ENCODE data around the gene SLC25A48. TPM values are rescaled to one million over a fixed set of nuclear protein-coding genes. Genes with fewer than 3 reads are reported as not detected.
A peak's percentile ranks its signal among the peaks of the same experiment; 100 is the strongest.

Gene SLC25A48
- total RNA-seq, 1 donor: not detected

DNA sequence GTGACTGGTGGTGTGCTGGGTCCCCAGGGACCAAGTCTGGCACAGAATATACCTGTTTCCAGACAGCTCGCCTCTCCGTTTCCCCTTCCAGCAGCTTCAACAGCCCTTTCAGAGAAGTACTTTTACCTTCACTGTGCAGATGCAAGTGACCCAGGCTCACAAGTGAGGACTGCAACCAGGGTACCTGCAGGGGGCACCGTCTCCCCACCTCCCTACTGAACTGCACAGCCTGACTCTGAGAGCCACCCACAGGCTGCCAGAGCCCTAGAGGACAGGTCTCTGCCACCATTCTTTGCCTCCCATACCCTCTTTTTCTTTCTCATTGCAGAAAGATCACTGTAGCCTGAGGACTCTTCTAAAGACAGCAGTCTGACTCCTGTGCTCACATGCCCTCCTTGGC lies 45.8 kb downstream of the SLC25A48 start:
- Histone ChIP-seq H3K9me3 (ENCODE audit: low read depth, low read length) (no peaks in the 10 kb centered on the region), H3K4me2 (ENCODE audit: insufficient read depth, low read length) (no peak overlapping the region), H3K4me1 (ENCODE audit: insufficient read depth, low read length) (no peaks in the 10 kb centered on the region), H3K79me2 (ENCODE audit: insufficient read depth, low read length) (no peaks in the 10 kb centered on the region), H3K27me3 (ENCODE audit: insufficient read depth, low read length) (peaks cover 27% of the 10 kb centered on the region), H4K20me1 (ENCODE audit: insufficient read depth, low read length) (no peaks in the 10 kb centered on the region), H3K27ac (ENCODE audit: low read depth, low read length) (no peak overlapping the region), H3K36me3 (ENCODE audit: insufficient read depth, low read length) (no peaks in the 10 kb centered on the region), H3K4me3 (ENCODE audit: insufficient read depth, low read length) (no peak overlapping the region), H2AFZ (ENCODE audit: low read length) (no peak overlapping the region)
- peak; percentile 73 for DNase-seq (ENCODE audit: insufficient read length, low spot score, missing footprints)
- TF ChIP-seq, protein P1, sequence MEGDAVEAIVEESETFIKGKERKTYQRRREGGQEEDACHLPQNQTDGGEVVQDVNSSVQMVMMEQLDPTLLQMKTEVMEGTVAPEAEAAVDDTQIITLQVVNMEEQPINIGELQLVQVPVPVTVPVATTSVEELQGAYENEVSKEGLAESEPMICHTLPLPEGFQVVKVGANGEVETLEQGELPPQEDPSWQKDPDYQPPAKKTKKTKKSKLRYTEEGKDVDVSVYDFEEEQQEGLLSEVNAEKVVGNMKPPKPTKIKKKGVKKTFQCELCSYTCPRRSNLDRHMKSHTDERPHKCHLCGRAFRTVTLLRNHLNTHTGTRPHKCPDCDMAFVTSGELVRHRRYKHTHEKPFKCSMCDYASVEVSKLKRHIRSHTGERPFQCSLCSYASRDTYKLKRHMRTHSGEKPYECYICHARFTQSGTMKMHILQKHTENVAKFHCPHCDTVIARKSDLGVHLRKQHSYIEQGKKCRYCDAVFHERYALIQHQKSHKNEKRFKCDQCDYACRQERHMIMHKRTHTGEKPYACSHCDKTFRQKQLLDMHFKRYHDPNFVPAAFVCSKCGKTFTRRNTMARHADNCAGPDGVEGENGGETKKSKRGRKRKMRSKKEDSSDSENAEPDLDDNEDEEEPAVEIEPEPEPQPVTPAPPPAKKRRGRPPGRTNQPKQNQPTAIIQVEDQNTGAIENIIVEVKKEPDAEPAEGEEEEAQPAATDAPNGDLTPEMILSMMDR (IDR thresholded peaks at IDR 0.05; ENCODE audit: extremely low read depth, low read depth, low read length): peak; percentile 28

DNA sequence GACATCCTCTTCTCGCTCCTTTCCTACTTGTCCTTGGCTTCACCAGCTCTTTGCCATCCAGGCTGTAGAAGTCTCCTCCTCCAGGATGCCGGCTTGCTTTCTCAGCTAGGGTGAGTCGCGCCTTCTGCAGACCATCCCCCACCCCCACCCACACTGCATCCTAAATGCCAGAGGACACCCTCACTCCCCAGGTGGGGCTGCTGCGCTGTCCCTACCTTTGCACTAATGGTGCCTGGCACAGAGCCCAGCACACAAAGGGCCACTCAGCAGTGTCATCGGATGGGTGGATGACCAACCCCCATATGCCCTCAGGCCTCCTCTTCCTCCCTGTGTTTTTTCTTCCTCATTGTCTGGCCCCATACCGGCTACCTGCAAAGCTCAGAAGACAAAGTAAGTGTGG lies 46.3 kb downstream of the SLC25A48 start:
- TF ChIP-seq, protein P1 (IDR thresholded peaks at IDR 0.05; ENCODE audit: extremely low read depth, low read depth, low read length): no peak
- Histone ChIP-seq H3K79me2 (ENCODE audit: insufficient read depth, low read length) (no peaks in the 10 kb centered on the region), H2AFZ (ENCODE audit: low read length) (no peak overlapping the region), H3K4me2 (ENCODE audit: insufficient read depth, low read length) (no peak overlapping the region), H3K4me1 (ENCODE audit: insufficient read depth, low read length) (no peaks in the 10 kb centered on the region), H4K20me1 (ENCODE audit: insufficient read depth, low read length) (no peaks in the 10 kb centered on the region), H3K27me3 (ENCODE audit: insufficient read depth, low read length) (peaks cover 24% of the 10 kb centered on the region), H3K27ac (ENCODE audit: low read depth, low read length) (no peak overlapping the region), H3K4me3 (ENCODE audit: insufficient read depth, low read length) (no peak overlapping the region), H3K9me3 (ENCODE audit: low read depth, low read length) (no peaks in the 10 kb centered on the region), H3K36me3 (ENCODE audit: insufficient read depth, low read length) (no peaks in the 10 kb centered on the region)
- DNase-seq (ENCODE audit: insufficient read length, low spot score, missing footprints): peak; percentile 68

DNA sequence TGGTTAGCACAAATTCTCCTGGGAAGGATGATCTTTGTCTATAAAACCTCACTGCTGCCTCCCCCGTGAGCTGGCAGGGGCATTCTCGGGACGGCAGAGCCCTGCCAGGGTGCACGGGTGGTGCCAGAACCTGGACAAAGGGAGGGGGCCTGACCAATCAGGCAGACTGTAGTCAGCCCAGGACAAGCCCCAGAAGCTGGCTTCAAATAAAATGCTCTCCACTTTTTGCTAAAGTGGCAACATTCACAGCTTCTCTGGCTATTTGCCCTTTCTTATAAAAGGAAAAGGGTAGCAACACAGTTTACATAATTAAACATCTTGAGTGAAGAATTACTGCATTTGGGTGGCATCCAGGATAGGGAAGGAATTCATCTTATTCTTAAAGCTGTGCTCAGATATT lies 46.8 kb downstream of the SLC25A48 start:
- Histone ChIP-seq H3K79me2 (ENCODE audit: insufficient read depth, low read length) (no peaks in the 10 kb centered on the region), H3K27me3 (ENCODE audit: insufficient read depth, low read length) (peaks cover 24% of the 10 kb centered on the region)

DNA sequence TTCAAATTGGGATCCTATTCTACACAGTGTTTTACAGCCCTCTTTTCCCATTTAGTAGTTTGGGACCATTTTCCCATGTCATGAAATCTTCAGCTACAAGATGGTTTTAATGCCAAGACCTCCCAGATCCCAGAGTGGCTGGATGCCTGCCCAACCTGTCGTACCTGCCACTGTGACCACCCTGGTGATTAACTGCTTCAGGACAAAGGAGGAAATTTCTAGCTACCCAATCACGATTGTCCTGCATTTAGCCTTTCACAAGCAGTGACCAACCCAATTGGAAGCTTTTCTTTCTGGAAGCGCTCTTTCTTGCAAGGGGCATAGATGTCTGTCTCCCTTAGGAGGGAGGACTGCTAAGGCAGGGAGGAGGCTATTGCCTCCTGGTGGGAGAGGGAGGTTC lies 47.4 kb downstream of the SLC25A48 start:
- Histone ChIP-seq H3K4me3 (ENCODE audit: insufficient read depth, low read length) (no peak overlapping the region), H3K4me1 (ENCODE audit: insufficient read depth, low read length) (no peaks in the 10 kb centered on the region), H3K27me3 (ENCODE audit: insufficient read depth, low read length) (peaks cover 24% of the 10 kb centered on the region), H3K9me3 (ENCODE audit: low read depth, low read length) (no peaks in the 10 kb centered on the region), H3K79me2 (ENCODE audit: insufficient read depth, low read length) (no peaks in the 10 kb centered on the region), H2AFZ (ENCODE audit: low read length) (no peak overlapping the region), H3K27ac (ENCODE audit: low read depth, low read length) (no peak overlapping the region), H3K4me2 (ENCODE audit: insufficient read depth, low read length) (no peak overlapping the region), H4K20me1 (ENCODE audit: insufficient read depth, low read length) (no peaks in the 10 kb centered on the region), H3K36me3 (ENCODE audit: insufficient read depth, low read length) (no peaks in the 10 kb centered on the region)
- no peak for DNase-seq (ENCODE audit: insufficient read length, low spot score, missing footprints)
- TF ChIP-seq, protein P1 (IDR thresholded peaks at IDR 0.05; ENCODE audit: extremely low read depth, low read depth, low read length): no peak

More for the DNA sequence above, 46.8 kb downstream of the SLC25A48 start:
- no peak overlapping the region for H3K4me3 ChIP-seq (ENCODE audit: insufficient read depth, low read length)
- TF ChIP-seq, protein P1 (IDR thresholded peaks at IDR 0.05; ENCODE audit: extremely low read depth, low read depth, low read length): no peak
- no peaks in the 10 kb centered on the region for H3K4me1 ChIP-seq (ENCODE audit: insufficient read depth, low read length)
- no peak overlapping the region for H3K4me2 ChIP-seq (ENCODE audit: insufficient read depth, low read length)
- H3K9me3 ChIP-seq (ENCODE audit: low read depth, low read length): no peaks in the 10 kb centered on the region
- no peak overlapping the region for H3K27ac ChIP-seq (ENCODE audit: low read depth, low read length)
- DNase-seq (ENCODE audit: insufficient read length, low spot score, missing footprints): peak; percentile 66
- H2AFZ ChIP-seq (ENCODE audit: low read length): no peak overlapping the region
- no peaks in the 10 kb centered on the region for H3K36me3 ChIP-seq (ENCODE audit: insufficient read depth, low read length)
- no peaks in the 10 kb centered on the region for H4K20me1 ChIP-seq (ENCODE audit: insufficient read depth, low read length)
